Measurements from ENCODE around the gene SARS2. TPM values are rescaled to one million over a fixed set of nuclear protein-coding genes. Genes with fewer than 3 reads are reported as not detected.

Gene SARS2
- total RNA-seq, 4 donors from 2014 or later: 11.7 to 23.3 (median 20.0) TPM

DNA sequence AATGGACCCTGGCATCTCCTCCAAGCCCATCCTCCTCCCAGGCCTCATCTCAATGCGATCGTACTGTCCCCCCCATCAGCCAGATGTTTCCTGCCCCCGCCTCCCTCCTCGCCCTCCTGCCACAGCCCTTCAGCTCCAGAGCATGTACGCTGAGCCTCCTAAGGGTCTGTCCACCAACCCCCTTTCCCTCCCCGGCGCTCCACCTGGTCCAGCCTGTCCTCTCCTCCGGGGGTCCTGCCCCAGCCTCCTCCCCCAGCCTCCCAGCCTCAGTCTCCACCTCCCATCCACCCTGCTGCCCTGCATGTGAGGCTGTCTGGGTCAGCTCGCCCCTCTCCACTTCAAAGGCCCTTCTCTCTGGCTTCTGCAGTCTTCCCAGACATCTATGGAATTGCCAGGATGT, 35.6 kb downstream of the SARS2 start:
- TF ChIP-seq, protein P1, sequence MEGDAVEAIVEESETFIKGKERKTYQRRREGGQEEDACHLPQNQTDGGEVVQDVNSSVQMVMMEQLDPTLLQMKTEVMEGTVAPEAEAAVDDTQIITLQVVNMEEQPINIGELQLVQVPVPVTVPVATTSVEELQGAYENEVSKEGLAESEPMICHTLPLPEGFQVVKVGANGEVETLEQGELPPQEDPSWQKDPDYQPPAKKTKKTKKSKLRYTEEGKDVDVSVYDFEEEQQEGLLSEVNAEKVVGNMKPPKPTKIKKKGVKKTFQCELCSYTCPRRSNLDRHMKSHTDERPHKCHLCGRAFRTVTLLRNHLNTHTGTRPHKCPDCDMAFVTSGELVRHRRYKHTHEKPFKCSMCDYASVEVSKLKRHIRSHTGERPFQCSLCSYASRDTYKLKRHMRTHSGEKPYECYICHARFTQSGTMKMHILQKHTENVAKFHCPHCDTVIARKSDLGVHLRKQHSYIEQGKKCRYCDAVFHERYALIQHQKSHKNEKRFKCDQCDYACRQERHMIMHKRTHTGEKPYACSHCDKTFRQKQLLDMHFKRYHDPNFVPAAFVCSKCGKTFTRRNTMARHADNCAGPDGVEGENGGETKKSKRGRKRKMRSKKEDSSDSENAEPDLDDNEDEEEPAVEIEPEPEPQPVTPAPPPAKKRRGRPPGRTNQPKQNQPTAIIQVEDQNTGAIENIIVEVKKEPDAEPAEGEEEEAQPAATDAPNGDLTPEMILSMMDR (IDR thresholded peaks at IDR 0.05): no peak
- no peak for TF ChIP-seq POLR2A (IDR thresholded peaks at IDR 0.05)
- DNase-seq (ENCODE audit: low spot score in 2 of 2): no peak
- no peak overlapping the region for H3K4me3 ChIP-seq (ENCODE audit: low read depth, poor library complexity, severe bottlenecking)
- 72 to 73% methylated on average over 9 of the region's 9 CpGs for WGBS, 2 donors
- intact Hi-C loops (cut with DNase I; ENCODE audit: low total_unique reads): loop anchor here (5.0 kb wide), 1 partner anchor 927 kb away; no protein-coding TSS in a partner anchor

DNA sequence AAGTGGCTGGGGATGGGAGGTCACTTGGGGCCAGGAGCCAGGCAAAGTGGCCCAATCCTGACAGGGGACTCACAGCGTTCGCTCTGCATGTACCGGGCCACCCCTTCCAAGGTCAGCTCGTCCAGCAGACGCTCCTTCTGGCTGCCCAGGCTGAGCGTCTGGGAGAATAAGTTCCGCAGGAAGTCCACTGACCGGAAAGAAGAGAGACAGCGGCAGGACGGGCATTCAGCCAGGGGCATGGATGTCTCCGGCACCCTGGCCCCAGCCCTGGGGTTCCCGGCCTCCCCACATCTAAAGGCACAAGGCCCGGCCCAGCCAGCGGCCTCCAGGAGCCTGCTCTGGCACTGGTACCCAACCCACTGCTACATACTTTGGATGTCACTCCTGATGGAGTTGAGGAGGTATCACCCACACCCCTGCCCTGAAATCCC, 37.2 kb downstream of the SARS2 start:
- TF ChIP-seq POLR2A (IDR thresholded peaks at IDR 0.05): no peak
- TF ChIP-seq, protein P1 (IDR thresholded peaks at IDR 0.05): no peak
- intact Hi-C loops (cut with DNase I; ENCODE audit: low total_unique reads): no loop called here
- DNase-seq (ENCODE audit: low spot score in 2 of 2): no peak
- 82 to 86% methylated on average over 14 of the region's 14 CpGs for WGBS, 2 donors
- no peak overlapping the region for H3K4me3 ChIP-seq (ENCODE audit: low read depth, poor library complexity, severe bottlenecking)

DNA sequence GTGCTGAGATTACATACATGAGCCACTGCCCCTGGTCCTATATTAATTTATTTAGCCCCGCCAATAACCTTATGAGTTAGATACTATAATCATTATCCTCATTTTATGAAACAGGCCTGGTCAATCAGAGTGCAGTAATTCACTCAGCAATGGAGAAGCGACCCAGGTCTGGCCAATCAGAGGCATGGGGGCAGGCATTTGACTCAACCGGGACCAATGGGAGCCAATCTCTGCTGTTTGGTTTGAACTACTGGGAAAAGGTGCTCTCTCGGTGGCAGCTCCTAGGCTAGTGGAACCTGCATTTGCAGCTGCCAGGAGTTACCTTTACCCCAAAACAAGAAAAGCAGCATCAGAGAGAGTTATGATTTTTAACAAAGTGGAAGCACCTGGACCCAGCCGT, 37.7 kb downstream of the SARS2 start:
- no peak overlapping the region for H3K4me3 ChIP-seq (ENCODE audit: low read depth, poor library complexity, severe bottlenecking)
- WGBS, 2 donors: 84 to 85% methylated on average over 5 of the region's 5 CpGs
- intact Hi-C loops (cut with DNase I; ENCODE audit: low total_unique reads): no loop called here
- DNase-seq (ENCODE audit: low spot score in 2 of 2): no peak
- no peak for TF ChIP-seq POLR2A (IDR thresholded peaks at IDR 0.05)
- TF ChIP-seq, protein P1 (IDR thresholded peaks at IDR 0.05): no peak

DNA sequence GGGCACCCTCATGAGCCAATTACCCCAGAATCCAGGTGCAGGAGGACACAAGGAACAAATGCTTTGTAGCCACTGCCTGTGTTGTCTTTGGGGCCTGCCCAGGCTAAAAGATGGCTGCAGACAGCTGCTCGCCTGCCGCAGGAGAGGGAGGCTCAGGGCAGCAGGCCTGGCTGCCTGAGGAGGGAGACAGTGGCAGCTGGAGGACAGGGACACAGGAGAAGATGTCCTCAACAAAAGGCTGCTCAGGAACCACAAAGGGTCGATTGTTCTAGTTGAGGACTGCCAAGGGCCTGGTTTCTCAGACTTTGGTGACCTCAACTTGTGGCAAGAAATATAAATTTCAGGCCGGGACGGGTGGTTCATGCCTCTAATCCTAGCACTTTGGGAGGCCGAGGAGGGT, 38.8 kb downstream of the SARS2 start:
- no peak for DNase-seq (ENCODE audit: low spot score in 2 of 2)
- intact Hi-C loops (cut with DNase I; ENCODE audit: low total_unique reads): no loop called here
- H3K4me3 ChIP-seq (ENCODE audit: low read depth, poor library complexity, severe bottlenecking): no peak overlapping the region
- TF ChIP-seq, protein P1 (IDR thresholded peaks at IDR 0.05): no peak
- TF ChIP-seq POLR2A (IDR thresholded peaks at IDR 0.05): no peak
- 81 to 87% methylated on average over 6 of the region's 6 CpGs for WGBS, 2 donors

DNA sequence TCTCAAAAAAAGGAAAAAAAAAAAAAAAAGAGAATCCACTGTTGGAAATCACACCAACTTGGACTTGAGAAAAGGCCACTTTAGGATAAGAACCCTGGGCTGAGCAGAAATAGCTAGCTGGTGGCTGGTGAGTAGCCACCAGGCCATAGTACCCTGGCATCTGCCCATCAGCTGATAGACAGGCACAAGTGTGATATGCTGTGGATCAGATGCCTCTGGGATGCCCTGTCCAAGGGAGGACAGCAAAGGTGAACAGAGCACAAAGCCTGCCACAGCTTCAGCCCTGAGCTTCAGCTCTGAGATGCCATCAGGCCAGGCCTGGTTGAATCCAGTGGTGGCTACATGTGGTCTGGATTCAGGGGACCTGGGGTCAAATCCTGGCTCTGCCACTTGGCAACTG, 39.9 kb downstream of the SARS2 start:
- DNase-seq (ENCODE audit: low spot score in 2 of 2): no peak
- no peak overlapping the region for H3K4me3 ChIP-seq (ENCODE audit: low read depth, poor library complexity, severe bottlenecking)
- TF ChIP-seq POLR2A (IDR thresholded peaks at IDR 0.05): no peak
- TF ChIP-seq, protein P1 (IDR thresholded peaks at IDR 0.05): no peak
- intact Hi-C loops (cut with DNase I; ENCODE audit: low total_unique reads): no loop called here

DNA sequence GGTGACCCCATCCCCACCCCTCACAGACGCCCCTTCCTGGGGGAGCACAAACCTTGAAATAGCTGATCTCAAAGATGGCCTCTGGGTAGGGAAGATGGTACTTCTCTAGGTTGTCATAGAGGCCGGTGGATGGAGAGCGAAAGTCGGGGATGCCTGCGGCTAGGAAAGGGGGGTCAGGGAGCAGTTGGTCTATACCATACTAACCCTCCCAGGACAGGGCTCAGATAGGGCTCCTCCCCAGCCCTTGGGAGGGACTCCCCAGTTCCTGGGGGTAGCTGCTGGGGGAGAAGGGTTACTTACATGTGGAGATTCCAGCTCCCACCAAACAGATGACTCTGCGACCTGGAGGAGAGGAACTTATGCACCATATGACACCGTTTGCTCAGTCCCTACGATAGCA, 40.8 kb downstream of the SARS2 start:
- 89 to 93% methylated on average over 8 of the region's 8 CpGs for WGBS, 2 donors
- intact Hi-C loops (cut with DNase I; ENCODE audit: low total_unique reads): no loop called here
- DNase-seq (ENCODE audit: low spot score in 2 of 2): no peak
- no peak overlapping the region for H3K4me3 ChIP-seq (ENCODE audit: low read depth, poor library complexity, severe bottlenecking)
- TF ChIP-seq POLR2A (IDR thresholded peaks at IDR 0.05): no peak
- TF ChIP-seq, protein P1 (IDR thresholded peaks at IDR 0.05): no peak
